ENCODE measurements around the gene APOL1. TPM values are rescaled to one million over a fixed set of nuclear protein-coding genes. Genes with fewer than 3 reads are reported as not detected.
"Not testable (repeated sequence)": the region's sequence is repeated elsewhere in the genome, so short reads cannot be mapped to it uniquely, and the experiment has no call there.

The APOL1 gene
- total and polyA plus RNA-seq, 2 donors: 14.2 to 62.6 TPM

GRCh38 chr22:36267896-36268485, 15.1 kb downstream of the APOL1 start:
- H3K27ac ChIP-seq (ENCODE audit: low read depth in 1 of 2, low read length in 1 of 2): no peak overlapping the region
- H3K4me1 ChIP-seq (ENCODE audit: control insufficient read depth in 2 of 2, insufficient read depth in 2 of 2, low read length in 2 of 2): no peaks in the 10 kb centered on the region
- H3K27me3 ChIP-seq (ENCODE audit: control insufficient read depth in 2 of 2, insufficient read depth in 1 of 2, low read length in 1 of 2): no peaks in the 10 kb centered on the region
- WGBS: 98% methylated on average over 11 of the region's 11 CpGs
- no peak overlapping the region for H3K4me3 ChIP-seq (ENCODE audit: low read length in 2 of 2)
- no peak for DNase-seq (ENCODE audit: low read depth in 6 of 9, low spot score in 9 of 9)
- H3K36me3 ChIP-seq (ENCODE audit: control insufficient read depth in 2 of 2, insufficient read depth in 2 of 2, low read length in 1 of 2): peaks cover 0 to 4% of the 10 kb centered on the region in 2 donors
- no peaks in the 10 kb centered on the region for H3K9me3 ChIP-seq (ENCODE audit: control insufficient read depth in 2 of 2, insufficient read depth in 1 of 2, low read length in 1 of 2)

DNA sequence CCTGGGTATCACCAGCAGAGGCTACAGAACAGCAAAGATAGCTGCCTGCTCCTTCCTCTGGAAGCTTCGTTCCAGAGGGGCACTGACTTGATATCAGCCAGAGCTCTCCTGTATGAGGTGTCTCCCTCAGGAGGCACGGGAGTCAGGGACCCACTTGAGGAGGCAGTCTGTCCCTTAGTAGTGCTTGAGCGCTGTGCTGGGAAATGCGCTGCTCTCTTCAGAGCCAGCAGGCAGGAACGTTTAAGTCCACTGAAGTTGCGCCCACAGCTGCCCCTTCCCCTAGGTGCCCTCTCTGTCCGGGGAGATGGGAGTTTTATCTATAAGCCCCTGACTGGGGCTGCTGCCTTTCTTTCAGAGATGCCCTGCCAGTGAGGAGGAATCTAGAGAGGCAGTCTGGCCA, 18.3 kb downstream of the APOL1 start:
- H3K36me3 ChIP-seq (ENCODE audit: control insufficient read depth in 2 of 2, insufficient read depth in 2 of 2, low read length in 1 of 2); H3K27me3 ChIP-seq (ENCODE audit: control insufficient read depth in 2 of 2, insufficient read depth in 1 of 2, low read length in 1 of 2); H3K4me3 ChIP-seq (ENCODE audit: low read length in 2 of 2); H3K9me3 ChIP-seq (ENCODE audit: control insufficient read depth in 2 of 2, insufficient read depth in 1 of 2, low read length in 1 of 2); DNase-seq (ENCODE audit: low read depth in 6 of 9, low spot score in 9 of 9); H3K27ac ChIP-seq (ENCODE audit: low read depth in 1 of 2, low read length in 1 of 2); H3K4me1 ChIP-seq (ENCODE audit: control insufficient read depth in 2 of 2, insufficient read depth in 2 of 2, low read length in 2 of 2): not testable (repeated sequence)
- WGBS: 91% methylated on average over 7 of the region's 7 CpGs

- not testable (repeated sequence) for H3K36me3 ChIP-seq (ENCODE audit: control insufficient read depth in 2 of 2, insufficient read depth in 2 of 2, low read length in 1 of 2); H3K9me3 ChIP-seq (ENCODE audit: control insufficient read depth in 2 of 2, insufficient read depth in 1 of 2, low read length in 1 of 2); H3K4me1 ChIP-seq (ENCODE audit: control insufficient read depth in 2 of 2, insufficient read depth in 2 of 2, low read length in 2 of 2); DNase-seq (ENCODE audit: low read depth in 6 of 9, low spot score in 9 of 9); H3K4me3 ChIP-seq (ENCODE audit: low read length in 2 of 2); H3K27me3 ChIP-seq (ENCODE audit: control insufficient read depth in 2 of 2, insufficient read depth in 1 of 2, low read length in 1 of 2); H3K27ac ChIP-seq (ENCODE audit: low read depth in 1 of 2, low read length in 1 of 2)
- 97% methylated on average over 5 of the region's 5 CpGs for WGBS
These were observed 19.0 kb downstream of the APOL1 start for GRCh38 chr22:36271951-36272350.

- peaks cover 0 to 4% of the 10 kb centered on the region in 2 donors for H3K36me3 ChIP-seq (ENCODE audit: control insufficient read depth in 2 of 2, insufficient read depth in 2 of 2, low read length in 1 of 2)
- H3K27me3 ChIP-seq (ENCODE audit: control insufficient read depth in 2 of 2, insufficient read depth in 1 of 2, low read length in 1 of 2): no peaks in the 10 kb centered on the region
- no peak overlapping the region for H3K4me3 ChIP-seq (ENCODE audit: low read length in 2 of 2)
- H3K27ac ChIP-seq (ENCODE audit: low read depth in 1 of 2, low read length in 1 of 2): no peak overlapping the region
- no peaks in the 10 kb centered on the region for H3K9me3 ChIP-seq (ENCODE audit: control insufficient read depth in 2 of 2, insufficient read depth in 1 of 2, low read length in 1 of 2)
- 93% methylated on average over 5 of the region's 5 CpGs for WGBS
- DNase-seq (ENCODE audit: low read depth in 6 of 9, low spot score in 9 of 9): no peak
- peaks cover 0 to 7% of the 10 kb centered on the region in 2 donors for H3K4me1 ChIP-seq (ENCODE audit: control insufficient read depth in 2 of 2, insufficient read depth in 2 of 2, low read length in 2 of 2)
These were observed 21.6 kb downstream of the APOL1 start for GRCh38 chr22:36274531-36274930.

DNA sequence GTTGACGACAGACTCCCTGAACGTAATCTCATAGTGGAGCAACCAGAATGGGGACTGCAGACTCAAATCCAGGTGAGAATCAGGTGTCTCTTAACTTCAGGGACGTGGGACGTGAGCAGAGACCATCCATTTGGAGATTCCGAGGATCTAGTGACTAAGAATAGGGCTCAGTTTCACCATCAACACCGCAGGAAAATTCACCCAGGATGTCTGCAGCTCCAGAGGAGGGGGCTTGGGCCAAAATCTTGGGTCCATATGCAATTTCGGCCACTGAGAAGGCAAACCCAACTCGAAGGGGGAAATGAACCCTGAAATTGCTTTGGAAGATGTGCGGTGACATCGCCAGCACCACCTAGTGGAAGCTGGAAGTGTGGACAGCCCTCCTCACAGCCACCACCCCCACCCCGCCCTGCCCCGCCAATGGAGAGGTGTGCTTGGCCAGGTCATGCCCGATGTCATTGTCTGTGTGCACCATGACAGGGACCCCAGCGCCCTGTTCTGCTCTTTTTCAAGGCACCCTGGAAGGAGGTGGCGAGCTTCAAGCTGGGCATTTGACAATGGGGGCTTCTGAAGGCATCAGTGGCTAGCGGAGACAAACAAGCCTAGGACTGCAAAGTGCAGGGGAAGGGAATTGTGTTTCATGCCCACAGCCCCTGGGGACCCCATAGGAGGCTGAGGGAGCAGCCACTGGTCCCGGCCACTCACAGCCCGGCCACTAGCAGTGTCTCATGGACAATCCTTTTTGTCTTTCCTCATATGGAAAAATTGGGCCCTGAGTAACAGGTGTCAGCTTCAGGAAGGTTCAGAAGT, 24.8 kb downstream of the APOL1 start:
- no peak overlapping the region for H3K4me3 ChIP-seq (ENCODE audit: low read length in 2 of 2)
- peak in 5 of 9 donors; percentile 45 to 72 (median 61) for DNase-seq (ENCODE audit: low read depth in 6 of 9, low spot score in 9 of 9)
- H3K27me3 ChIP-seq (ENCODE audit: control insufficient read depth in 2 of 2, insufficient read depth in 1 of 2, low read length in 1 of 2): no peaks in the 10 kb centered on the region
- no peaks in the 10 kb centered on the region for H3K9me3 ChIP-seq (ENCODE audit: control insufficient read depth in 2 of 2, insufficient read depth in 1 of 2, low read length in 1 of 2)
- 40% methylated on average over 18 of the region's 18 CpGs for WGBS
- H3K4me1 ChIP-seq (ENCODE audit: control insufficient read depth in 2 of 2, insufficient read depth in 2 of 2, low read length in 2 of 2): peaks cover 0 to 9% of the 10 kb centered on the region in 2 donors
- H3K36me3 ChIP-seq (ENCODE audit: control insufficient read depth in 2 of 2, insufficient read depth in 2 of 2, low read length in 1 of 2): peaks cover 23 to 25% of the 10 kb centered on the region in 2 donors
- peak overlapping the region in 1 of 2 donors; percentile 4 for H3K27ac ChIP-seq (ENCODE audit: low read depth in 1 of 2, low read length in 1 of 2)

DNA sequence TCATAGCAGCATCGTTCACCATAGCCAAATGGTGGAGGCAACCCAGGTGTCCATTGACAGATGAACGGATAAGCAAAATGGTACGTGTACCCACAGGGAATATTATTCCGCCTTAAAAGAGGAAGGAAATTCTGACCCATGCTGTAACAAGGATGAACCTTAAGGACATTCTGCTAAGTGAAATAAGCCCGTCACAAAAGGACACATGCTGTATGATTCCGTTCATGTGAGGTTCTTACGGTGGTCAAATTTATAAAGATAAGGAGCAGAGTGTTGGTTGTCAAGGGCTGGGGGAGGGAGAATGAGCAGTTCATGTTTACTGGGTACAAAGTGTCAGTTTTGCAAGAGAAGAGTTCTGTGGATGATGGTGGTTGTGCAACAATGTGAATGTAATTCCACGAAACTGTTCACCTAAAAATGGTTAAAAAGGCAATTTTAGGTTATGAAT, 26.3 kb downstream of the APOL1 start:
- Histone ChIP-seq H3K4me1 (ENCODE audit: control insufficient read depth in 2 of 2, insufficient read depth in 2 of 2, low read length in 2 of 2) (peaks cover 0 to 9% of the 10 kb centered on the region in 2 donors), H3K4me3 (ENCODE audit: low read length in 2 of 2) (no peak overlapping the region), H3K36me3 (ENCODE audit: control insufficient read depth in 2 of 2, insufficient read depth in 2 of 2, low read length in 1 of 2) (peaks cover 37% of the 10 kb centered on the region in 2 donors), H3K9me3 (ENCODE audit: control insufficient read depth in 2 of 2, insufficient read depth in 1 of 2, low read length in 1 of 2) (no peaks in the 10 kb centered on the region), H3K27ac (ENCODE audit: low read depth in 1 of 2, low read length in 1 of 2) (no peak overlapping the region), H3K27me3 (ENCODE audit: control insufficient read depth in 2 of 2, insufficient read depth in 1 of 2, low read length in 1 of 2) (no peaks in the 10 kb centered on the region)
- DNase-seq (ENCODE audit: low read depth in 6 of 9, low spot score in 9 of 9): no peak
- WGBS: 97% methylated on average over 8 of the region's 8 CpGs

- no peak for DNase-seq (ENCODE audit: low read depth in 6 of 9, low spot score in 9 of 9)
- no peak overlapping the region for H3K27ac ChIP-seq (ENCODE audit: low read depth in 1 of 2, low read length in 1 of 2)
- H3K4me3 ChIP-seq (ENCODE audit: low read length in 2 of 2): no peak overlapping the region
- H3K4me1 ChIP-seq (ENCODE audit: control insufficient read depth in 2 of 2, insufficient read depth in 2 of 2, low read length in 2 of 2): peaks cover 0 to 9% of the 10 kb centered on the region in 2 donors
- H3K27me3 ChIP-seq (ENCODE audit: control insufficient read depth in 2 of 2, insufficient read depth in 1 of 2, low read length in 1 of 2): no peaks in the 10 kb centered on the region
- 85% methylated on average over 8 of the region's 8 CpGs for WGBS
- no peaks in the 10 kb centered on the region for H3K9me3 ChIP-seq (ENCODE audit: control insufficient read depth in 2 of 2, insufficient read depth in 1 of 2, low read length in 1 of 2)
- H3K36me3 ChIP-seq (ENCODE audit: control insufficient read depth in 2 of 2, insufficient read depth in 2 of 2, low read length in 1 of 2): peaks cover 48 to 49% of the 10 kb centered on the region in 2 donors
These were observed 27.4 kb downstream of the APOL1 start for GRCh38 chr22:36280379-36280778.

- Histone ChIP-seq H3K27me3 (ENCODE audit: control insufficient read depth in 2 of 2, insufficient read depth in 1 of 2, low read length in 1 of 2) (no peaks in the 10 kb centered on the region), H3K9me3 (ENCODE audit: control insufficient read depth in 2 of 2, insufficient read depth in 1 of 2, low read length in 1 of 2) (no peaks in the 10 kb centered on the region), H3K27ac (ENCODE audit: low read depth in 1 of 2, low read length in 1 of 2) (no peak overlapping the region), H3K36me3 (ENCODE audit: control insufficient read depth in 2 of 2, insufficient read depth in 2 of 2, low read length in 1 of 2) (peaks cover 63% of the 10 kb centered on the region in 2 donors), H3K4me1 (ENCODE audit: control insufficient read depth in 2 of 2, insufficient read depth in 2 of 2, low read length in 2 of 2) (peaks cover 0 to 9% of the 10 kb centered on the region in 2 donors), H3K4me3 (ENCODE audit: low read length in 2 of 2) (no peak overlapping the region)
- no peak for DNase-seq (ENCODE audit: low read depth in 6 of 9, low spot score in 9 of 9)
- WGBS: 94% methylated on average over 14 of the region's 14 CpGs
These were observed 28.9 kb downstream of the APOL1 start for GRCh38 chr22:36281781-36282327.

- Histone ChIP-seq H3K4me1 (ENCODE audit: control insufficient read depth in 2 of 2, insufficient read depth in 2 of 2, low read length in 2 of 2) (peaks cover 0 to 7% of the 10 kb centered on the region in 2 donors), H3K27me3 (ENCODE audit: control insufficient read depth in 2 of 2, insufficient read depth in 1 of 2, low read length in 1 of 2) (no peaks in the 10 kb centered on the region), H3K4me3 (ENCODE audit: low read length in 2 of 2) (no peak overlapping the region), H3K27ac (ENCODE audit: low read depth in 1 of 2, low read length in 1 of 2) (peak overlapping the region in 1 of 2 donors; percentile 31), H3K36me3 (ENCODE audit: control insufficient read depth in 2 of 2, insufficient read depth in 2 of 2, low read length in 1 of 2) (peaks cover 66 to 68% of the 10 kb centered on the region in 2 donors), H3K9me3 (ENCODE audit: control insufficient read depth in 2 of 2, insufficient read depth in 1 of 2, low read length in 1 of 2) (no peaks in the 10 kb centered on the region)
- 96% methylated on average over 24 of the region's 24 CpGs for WGBS
- DNase-seq (ENCODE audit: low read depth in 6 of 9, low spot score in 9 of 9): no peak
These were observed 29.4 kb downstream of the APOL1 start for GRCh38 chr22:36282328-36282831.
